Hepatocyte (in vitro differentiated cells): ENCODE data around the gene CCDC197. TPM values are rescaled to one million over a fixed set of nuclear protein-coding genes. Genes with fewer than 3 reads are reported as not detected.

Experiments used
- DNase-seq: peaks from one replicate; pipeline ENCODE4 v3.0.0-alpha.2; 2016; ENCODE audit warnings: low spot score
- H2AFZ ChIP-seq: fragments of 200-600 bp; sonication (generic); 2 replicates; pipeline ENCODE4 v1.6.0; 2016; ENCODE audit warnings: antibody characterized with exemption, mild to moderate bottlenecking
- H3K27ac ChIP-seq: fragments of 200-600 bp; sonication (generic); 2 replicates; pipeline ENCODE4 v1.5.1; 2016; ENCODE audit warnings: mild to moderate bottlenecking
- H3K27me3 ChIP-seq: fragments of 200-600 bp; sonication (generic); 2 replicates; pipeline ENCODE4 v1.6.1; 2016
- H3K36me3 ChIP-seq: fragments of 200-600 bp; sonication (generic); replicated peaks from 2 replicates; pipeline ENCODE4 v1.5.1; 2016; ENCODE audit warnings: low read depth; ENCODE audit not compliant: insufficient read depth
- H3K4me1 ChIP-seq: fragments of 200-600 bp; sonication (generic); 2 replicates; pipeline ENCODE4 v1.5.1; 2016; ENCODE audit warnings: mild to moderate bottlenecking, moderate library complexity; ENCODE audit not compliant: insufficient read depth
- H3K4me2 ChIP-seq: fragments of 200-600 bp; sonication (generic); 2 replicates; pipeline ENCODE4 v1.6.0; 2016
- H3K4me3 ChIP-seq: fragments of 200-600 bp; sonication (generic); 2 replicates; pipeline ENCODE4 v1.5.1; 2016; ENCODE audit warnings: mild to moderate bottlenecking
- H3K79me2 ChIP-seq: fragments of 200-600 bp; sonication (generic); 2 replicates; pipeline ENCODE4 v1.6.0; 2017; ENCODE audit warnings: mild to moderate bottlenecking
- H3K9me2 ChIP-seq: fragments of 200-600 bp; sonication (generic); replicated peaks from 2 replicates; pipeline ENCODE4 v1.6.0; 2017; ENCODE audit warnings: mild to moderate bottlenecking; ENCODE audit not compliant: insufficient read depth
- H3K9me3 ChIP-seq: fragments of 200-600 bp; sonication (generic); 2 replicates; pipeline ENCODE4 v1.5.1; 2016; ENCODE audit warnings: low read depth, mild to moderate bottlenecking
- H4K20me1 ChIP-seq: fragments of 200-600 bp; sonication (generic); 2 replicates; pipeline ENCODE4 v1.6.0; 2016; ENCODE audit warnings: mild to moderate bottlenecking; ENCODE audit not compliant: insufficient read depth, poor library complexity, severe bottlenecking
- EZH2 ChIP-seq: fragments of 200-600 bp; sonication (generic); IDR thresholded peaks from 2 replicates; pipeline ENCODE4 v1.6.1; 2016; ENCODE audit warnings: antibody characterized with exemption, mild to moderate bottlenecking, borderline replicate concordance
- EZH2phosphoT487 ChIP-seq: fragments of 200-600 bp; sonication (generic); IDR thresholded peaks from one replicate; pipeline ENCODE4 v1.6.1; 2018; ENCODE audit warnings: antibody characterized with exemption, mild to moderate bottlenecking, low read depth, moderate library complexity; ENCODE audit not compliant: unreplicated experiment, severe bottlenecking
- WGBS: methylation state at CpG from one replicate; pipeline ENCODE4 v1.1.6; 2016; ENCODE audit warnings: low lambda C conversion rate; ENCODE audit errors: missing lambda C conversion rate; 5-methylcytosine and 5-hydroxymethylcytosine counted together
- polyA plus RNA-seq: library from polyadenylated mRNA; unstranded; fragments of >200 nt; fragmentation: Nextera tagmentation; extraction: Ambion mirVana; gene quantifications from 2 replicates; pipeline ENCODE4 v1.2.1, GENCODE V29; 2016
- total RNA-seq: library from RNA; depleted of rRNA; stranded (reverse); fragments of >200 nt; gene quantifications from 2 replicates; pipeline ENCODE4 v1.2.3, GENCODE V29; 2014
- TF ChIP-seq, protein P1 (sequence below): fragments of 200-600 bp; sonication (generic); IDR thresholded peaks from 2 replicates; pipeline ENCODE4 v1.5.1; 2016; ENCODE audit warnings: antibody characterized with exemption, mild to moderate bottlenecking; ENCODE audit not compliant: poor library complexity

The CCDC197 gene
- total RNA-seq: not detected in 2 replicates
- polyA plus RNA-seq: not detected in 2 replicates

- H2AFZ ChIP-seq: no peak within 1 kb of the TSS
- no peaks in the 10 kb centered on the region for H3K79me2 ChIP-seq
- WGBS: 89% methylated on average over 1 of the region's 1 CpG
- H3K9me2 ChIP-seq: no peaks in the 10 kb centered on the region
- H3K9me3 ChIP-seq: no peaks in the 10 kb centered on the region
- no peaks in the 10 kb centered on the region for H4K20me1 ChIP-seq
- no peak for TF ChIP-seq EZH2phosphoT487
- TF ChIP-seq EZH2: no peak
- TF ChIP-seq, protein P1, sequence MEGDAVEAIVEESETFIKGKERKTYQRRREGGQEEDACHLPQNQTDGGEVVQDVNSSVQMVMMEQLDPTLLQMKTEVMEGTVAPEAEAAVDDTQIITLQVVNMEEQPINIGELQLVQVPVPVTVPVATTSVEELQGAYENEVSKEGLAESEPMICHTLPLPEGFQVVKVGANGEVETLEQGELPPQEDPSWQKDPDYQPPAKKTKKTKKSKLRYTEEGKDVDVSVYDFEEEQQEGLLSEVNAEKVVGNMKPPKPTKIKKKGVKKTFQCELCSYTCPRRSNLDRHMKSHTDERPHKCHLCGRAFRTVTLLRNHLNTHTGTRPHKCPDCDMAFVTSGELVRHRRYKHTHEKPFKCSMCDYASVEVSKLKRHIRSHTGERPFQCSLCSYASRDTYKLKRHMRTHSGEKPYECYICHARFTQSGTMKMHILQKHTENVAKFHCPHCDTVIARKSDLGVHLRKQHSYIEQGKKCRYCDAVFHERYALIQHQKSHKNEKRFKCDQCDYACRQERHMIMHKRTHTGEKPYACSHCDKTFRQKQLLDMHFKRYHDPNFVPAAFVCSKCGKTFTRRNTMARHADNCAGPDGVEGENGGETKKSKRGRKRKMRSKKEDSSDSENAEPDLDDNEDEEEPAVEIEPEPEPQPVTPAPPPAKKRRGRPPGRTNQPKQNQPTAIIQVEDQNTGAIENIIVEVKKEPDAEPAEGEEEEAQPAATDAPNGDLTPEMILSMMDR: no peak
- no peaks in the 10 kb centered on the region for H3K36me3 ChIP-seq
- H3K4me3 ChIP-seq: no peak within 1 kb of the TSS
- no peaks in the 10 kb centered on the region for H3K27me3 ChIP-seq
- H3K27ac ChIP-seq: no peak within 1 kb of the TSS
- DNase-seq: no peak
- H3K4me2 ChIP-seq: no peak within 1 kb of the TSS
- peaks cover 7% of the 10 kb centered on the region for H3K4me1 ChIP-seq
Observed at GRCh38 chr14:93997082-93997481, at the start of gene CCDC197. TSS of gene CCDC197 (plus strand) at chr14:93997301. CDS start at chr14:93998132, 831 bp downstream.

- H4K20me1 ChIP-seq: no peaks in the 10 kb centered on the region
- H3K9me2 ChIP-seq: no peaks in the 10 kb centered on the region
- no peaks in the 10 kb centered on the region for H3K27me3 ChIP-seq
- no peak overlapping the region for H2AFZ ChIP-seq
- no peaks in the 10 kb centered on the region for H3K9me3 ChIP-seq
- no peak for DNase-seq
- H3K4me3 ChIP-seq: no peak overlapping the region
- no peak overlapping the region for H3K27ac ChIP-seq
- 97% methylated on average over 13 of the region's 13 CpGs for WGBS
- no peak overlapping the region for H3K4me2 ChIP-seq
- H3K4me1 ChIP-seq: peaks cover 3% of the 10 kb centered on the region
- H3K36me3 ChIP-seq: no peaks in the 10 kb centered on the region
- no peaks in the 10 kb centered on the region for H3K79me2 ChIP-seq
- no peak for TF ChIP-seq EZH2
Observed at GRCh38 chr14:93949511-93950075, 47.5 kb upstream of the CCDC197 start.

DNA sequence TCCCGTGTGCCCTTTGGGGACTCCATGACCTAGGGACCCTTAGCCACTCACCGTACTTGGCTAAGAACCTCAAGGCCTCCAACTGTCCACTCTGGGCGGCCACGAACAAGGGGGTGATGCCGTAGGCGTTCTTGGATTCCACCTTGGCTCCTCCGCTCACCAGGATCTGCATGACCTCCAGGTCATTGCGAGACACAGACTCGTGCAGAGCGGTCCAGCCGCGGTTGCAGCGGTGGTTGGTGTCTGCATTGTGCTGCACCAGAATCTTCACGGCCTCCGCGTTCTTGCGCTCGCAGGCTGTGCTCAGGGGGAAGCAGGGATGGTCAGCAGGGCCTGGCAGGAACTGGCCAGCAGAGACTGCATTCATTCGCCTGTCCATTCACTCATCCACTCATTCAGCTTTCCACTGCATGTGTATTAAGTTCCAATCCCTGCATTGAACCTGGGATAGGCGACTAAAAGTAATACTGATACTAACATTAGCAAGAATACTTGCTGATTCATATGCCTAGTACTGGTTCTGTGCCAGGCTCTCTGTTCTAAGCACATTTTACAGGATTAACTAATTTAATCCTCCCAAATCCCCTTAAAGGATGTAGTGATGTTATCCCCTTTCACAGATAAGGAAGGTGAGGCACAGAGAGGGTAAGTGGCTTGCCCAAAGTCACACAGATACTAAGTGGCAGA, 46.0 kb upstream of the CCDC197 start:
- Histone ChIP-seq H3K9me3 (no peaks in the 10 kb centered on the region), H4K20me1 (no peaks in the 10 kb centered on the region), H3K4me3 (no peak overlapping the region), H3K79me2 (no peaks in the 10 kb centered on the region), H3K9me2 (no peaks in the 10 kb centered on the region), H3K36me3 (no peaks in the 10 kb centered on the region), H3K27ac (no peak overlapping the region), H2AFZ (no peak overlapping the region), H3K4me1 (peaks cover 3% of the 10 kb centered on the region), H3K27me3 (no peaks in the 10 kb centered on the region), H3K4me2 (no peak overlapping the region)
- DNase-seq: no peak
- WGBS: 84% methylated on average over 20 of the region's 20 CpGs
- no peak for TF ChIP-seq EZH2phosphoT487

- Histone ChIP-seq H3K36me3 (no peaks in the 10 kb centered on the region), H4K20me1 (no peaks in the 10 kb centered on the region), H3K9me2 (no peaks in the 10 kb centered on the region), H3K4me2 (no peak overlapping the region), H2AFZ (no peak overlapping the region), H3K4me1 (peaks cover 2% of the 10 kb centered on the region), H3K4me3 (no peak overlapping the region), H3K27me3 (no peaks in the 10 kb centered on the region), H3K79me2 (no peaks in the 10 kb centered on the region), H3K27ac (no peak overlapping the region), H3K9me3 (no peaks in the 10 kb centered on the region)
- TF ChIP-seq, protein P1: no peak
- TF ChIP-seq EZH2 (no peak), EZH2phosphoT487 (no peak)
- 78% methylated on average over 7 of the region's 7 CpGs for WGBS
- DNase-seq: no peak
Observed at GRCh38 chr14:93951635-93952540, 45.2 kb upstream of the CCDC197 start.
